Measurements from ENCODE around the gene LIN28A.

GRCh38 chr1:26387447-26387846 is 23.2 kb upstream of the LIN28A start:
- TF ChIP-seq ZNF510 (tag by site-specific recombination; IDR thresholded peaks at IDR 0.05; ENCODE audit: insufficient replicate concordance) (no peak), ZNF580 (tag by site-specific recombination; IDR thresholded peaks at IDR 0.05) (no peak)

All from HEK293 (cell line).